H1 (cell line): Measurements from ENCODE around the gene BPIFB4. TPM values are rescaled to one million over a fixed set of nuclear protein-coding genes. Genes with fewer than 3 reads are reported as not detected.

Source experiments
- CTCF ChIA-PET: fragments of 300-600 bp; sonication (Branson Sonifier 250); formaldehyde crosslinking; loops from one replicate; lab custom pipeline; 2021; ENCODE audit not compliant: partially characterized antibody; lab: Charles Lee
- POLR2A ChIA-PET: fragments of 300-600 bp; sonication (Branson Sonifier 250); formaldehyde crosslinking; loops from one replicate; lab custom pipeline; 2021; ENCODE audit warnings: inconsistent platforms; ENCODE audit not compliant: partially characterized antibody; lab: Charles Lee
- DNase-seq, 2 experiments: peaks; one replicate each; pipeline versions ENCODE4 v3.0.0 to v3.0.0-alpha.2; 2010 to 2022; ENCODE audit warnings: low spot score in 2 of 2, low read depth in 1 of 2, mixed read lengths in 1 of 2
- FAIRE-seq: peaks from 2 replicates; lab custom pipeline; 2011; peaks lifted over from hg19 to GRCh38; lab: Jason Lieb, UNC
- H2AFZ ChIP-seq: 2 replicates; pipeline ENCODE4 v1.8.1; 2012; ENCODE audit warnings: low read length, inconsistent platforms
- H2AK5ac ChIP-seq: 2 replicates; pipeline ENCODE4 v1.6.1; 2013; ENCODE audit warnings: low read depth, low read length
- H2BK120ac ChIP-seq: replicated peaks from 2 replicates; pipeline ENCODE3; 2013; ENCODE audit warnings: low read depth, low read length, inconsistent platforms
- H2BK12ac ChIP-seq: 2 replicates; pipeline ENCODE4 v1.6.1; 2013; ENCODE audit warnings: low read depth, low read length
- H2BK15ac ChIP-seq: 2 replicates; pipeline ENCODE4 v1.6.1; 2013; ENCODE audit warnings: low read length
- H2BK20ac ChIP-seq: 2 replicates; pipeline ENCODE4 v1.6.1; 2013; ENCODE audit warnings: low read length
- H2BK5ac ChIP-seq: 2 replicates; pipeline ENCODE4 v1.6.1; 2013; ENCODE audit warnings: low read depth, low read length
- H3K14ac ChIP-seq: 2 replicates; pipeline ENCODE4 v1.6.1; 2013; ENCODE audit warnings: inconsistent platforms; ENCODE audit not compliant: insufficient read length
- H3K18ac ChIP-seq: 2 replicates; pipeline ENCODE4 v1.6.1; 2013; ENCODE audit warnings: low read length; ENCODE audit errors: extremely low read depth
- H3K23ac ChIP-seq: 2 replicates; pipeline ENCODE4 v1.6.1; 2013; ENCODE audit warnings: inconsistent platforms; ENCODE audit not compliant: insufficient read length
- H3K23me2 ChIP-seq: 2 replicates; pipeline ENCODE4 v1.6.1; 2013; ENCODE audit warnings: low read depth, low read length
- H3K27ac ChIP-seq: 2 replicates; pipeline ENCODE4 v1.6.1; 2011; ENCODE audit warnings: low read depth, low read length, inconsistent platforms
- H3K27me3 ChIP-seq, 4 experiments: replicated peaks in 1 of 4; 1 replicate in 1 of 4; 2 replicates in 3 of 4; pipeline versions ENCODE4 v1.6.1 to v1.8.1; 2011 to 2013; ENCODE audit warnings: low read length in 3 of 4, mild to moderate bottlenecking in 3 of 4, inconsistent platforms in 2 of 4, mixed read lengths in 2 of 4, moderate library complexity in 1 of 4; ENCODE audit not compliant: control insufficient read depth in 3 of 4, insufficient read depth in 3 of 4; ENCODE audit errors: extremely low read depth in 1 of 4
- H3K36me3 ChIP-seq, 4 experiments: 2 replicates each; pipeline versions ENCODE4 v1.6.1 to v1.8.1; 2011 to 2013; ENCODE audit warnings: mild to moderate bottlenecking in 4 of 4, low read length in 3 of 4, moderate library complexity in 2 of 4, control low read depth in 1 of 4, inconsistent platforms in 1 of 4; ENCODE audit not compliant: insufficient read depth in 4 of 4, control insufficient read depth in 2 of 4
- H3K4ac ChIP-seq: replicated peaks from 2 replicates; pipeline ENCODE3; 2013; ENCODE audit warnings: low read length, low read depth, mixed read lengths, inconsistent platforms; ENCODE audit not compliant: insufficient read length
- H3K4me1 ChIP-seq, 4 experiments: replicated peaks in 1 of 4; 1 replicate in 1 of 4; 2 replicates in 3 of 4; pipeline versions ENCODE4 v1.6.1 to v1.8.1; 2011 to 2013; ENCODE audit warnings: low read length in 3 of 4, inconsistent platforms in 2 of 4, mixed read lengths in 1 of 4; ENCODE audit not compliant: insufficient read depth in 4 of 4, control insufficient read depth in 3 of 4
- H3K4me2 ChIP-seq, 2 experiments: 2 replicates each; pipeline versions ENCODE4 v1.6.1 to v1.8.1; 2011 to 2013; ENCODE audit warnings: low read depth in 2 of 2, low read length in 2 of 2, control low read depth in 1 of 2, inconsistent platforms in 1 of 2, mild to moderate bottlenecking in 1 of 2; ENCODE audit not compliant: insufficient read depth in 1 of 2
- H3K4me3 ChIP-seq, 4 experiments: fragments of 200-600, 300-600 bp in 1 of 4; sonication (generic), shearing (Covaris generic), sonication (Bioruptor Twin) in 1 of 4; 2 replicates each; pipeline versions ENCODE4 v1.5.1 to v1.8.1; 2011 to 2016; ENCODE audit warnings: low read length in 4 of 4, low read depth in 3 of 4, control low read depth in 2 of 4, inconsistent platforms in 2 of 4, mild to moderate bottlenecking in 2 of 4, mixed read lengths in 1 of 4, moderate library complexity in 1 of 4; ENCODE audit not compliant: insufficient read depth in 2 of 4; ENCODE audit errors: extremely low read depth in 1 of 4
- H3K56ac ChIP-seq: replicated peaks from 2 replicates; pipeline ENCODE3; 2013; ENCODE audit warnings: low read depth, mild to moderate bottlenecking, mixed read lengths, low read length, inconsistent platforms; ENCODE audit not compliant: insufficient read length
- H3K79me1 ChIP-seq: 2 replicates; pipeline ENCODE4 v1.6.1; 2013; ENCODE audit warnings: low read depth, low read length, control low read depth
- H3K79me2 ChIP-seq, 2 experiments: 2 replicates each; pipeline versions ENCODE4 v1.6.1 to v1.8.1; 2012 to 2013; ENCODE audit warnings: low read length in 2 of 2, mild to moderate bottlenecking in 2 of 2, inconsistent platforms in 1 of 2; ENCODE audit not compliant: insufficient read depth in 2 of 2, control insufficient read depth in 1 of 2
- H3K9ac ChIP-seq, 4 experiments: replicated peaks in 1 of 4; 1 replicate in 1 of 4; 2 replicates in 3 of 4; pipeline versions ENCODE4 v1.6.1 to v1.8.1; 2011 to 2013; ENCODE audit warnings: low read depth in 3 of 4, low read length in 3 of 4, control low read depth in 2 of 4, mild to moderate bottlenecking in 2 of 4, moderate library complexity in 2 of 4, inconsistent platforms in 1 of 4; ENCODE audit errors: extremely low read depth in 1 of 4
- H3K9me3 ChIP-seq, 2 experiments: 2 replicates each; pipeline versions ENCODE4 v1.6.1 to v1.8.1; 2012 to 2013; ENCODE audit warnings: mild to moderate bottlenecking in 2 of 2, moderate library complexity in 2 of 2, control low read depth in 1 of 2, inconsistent platforms in 1 of 2, low read depth in 1 of 2, low read length in 1 of 2, mixed read lengths in 1 of 2; ENCODE audit not compliant: insufficient read depth in 2 of 2
- H4K20me1 ChIP-seq, 2 experiments: replicated peaks in 1 of 2; 2 replicates each; pipeline versions ENCODE3 to v1.8.1; 2011 to 2013; ENCODE audit warnings: inconsistent platforms in 2 of 2, low read length in 2 of 2, mild to moderate bottlenecking in 1 of 2; ENCODE audit not compliant: insufficient read depth in 2 of 2, control insufficient read depth in 1 of 2
- H4K5ac ChIP-seq: 2 replicates; pipeline ENCODE4 v1.6.1; 2013; ENCODE audit warnings: low read length, low read depth, mixed read lengths, inconsistent platforms; ENCODE audit not compliant: insufficient read length
- H4K8ac ChIP-seq: 2 replicates; pipeline ENCODE4 v1.8.0; 2013; ENCODE audit warnings: mild to moderate bottlenecking, moderate library complexity, low read length, inconsistent platforms; ENCODE audit not compliant: insufficient read depth; ENCODE audit errors: extremely low read depth
- H4K91ac ChIP-seq: replicated peaks from 2 replicates; pipeline ENCODE3; 2013; ENCODE audit warnings: low read length, mixed read lengths, inconsistent platforms; ENCODE audit not compliant: insufficient read length
- KDM4A ChIP-seq: IDR thresholded peaks from one replicate; pipeline ENCODE4 v1.7.1; 2012; ENCODE audit warnings: low read depth, mild to moderate bottlenecking, moderate library complexity, low read length, inconsistent platforms; ENCODE audit not compliant: severe bottlenecking
- MAFK ChIP-seq: IDR thresholded peaks from 2 replicates; pipeline ENCODE4 v1.6.1; 2012; ENCODE audit warnings: low read depth, mild to moderate bottlenecking, improper control_type of control experiment, low read length
- NANOG ChIP-seq: IDR thresholded peaks from 2 replicates; pipeline ENCODE4 v1.6.1; 2011; ENCODE audit warnings: low read length, low read depth, mild to moderate bottlenecking, inconsistent platforms; ENCODE audit not compliant: insufficient read depth, poor library complexity, severe bottlenecking
- NRF1 ChIP-seq: IDR thresholded peaks from 2 replicates; pipeline ENCODE4 v1.6.1; 2011; ENCODE audit warnings: mild to moderate bottlenecking, low read depth, low read length, improper control_type of control experiment
- RAD21 ChIP-seq, 2 experiments: IDR thresholded peaks in 1 of 2; conservative IDR thresholded peaks in 1 of 2; 2 replicates each; pipeline ENCODE4 v1.6.1; 2011; ENCODE audit warnings: low read depth in 2 of 2, low read length in 2 of 2, improper control_type of control experiment in 1 of 2, inconsistent platforms in 1 of 2, mild to moderate bottlenecking in 1 of 2, moderate library complexity in 1 of 2
- RXRA ChIP-seq: IDR thresholded peaks from 2 replicates; pipeline ENCODE4 v1.6.1; 2011; ENCODE audit warnings: low read depth, mild to moderate bottlenecking, low read length, moderate library complexity; ENCODE audit not compliant: insufficient read depth
- SRF ChIP-seq: IDR thresholded peaks from 2 replicates; pipeline ENCODE4 v1.6.1; 2011; ENCODE audit warnings: mild to moderate bottlenecking, low read depth, low read length, moderate library complexity
- TAF1 ChIP-seq: IDR thresholded peaks from 2 replicates; pipeline ENCODE4 v1.6.1; 2011; ENCODE audit warnings: mild to moderate bottlenecking, low read depth, low read length
- WGBS, 2 experiments: shearing (Covaris generic) in 1 of 2; methylation state at CpG; one replicate each; pipeline versions ENCODE4 v1.1.6 to v1.1.7; 2013 to 2015; ENCODE audit warnings: low lambda C conversion rate in 2 of 2, mixed read lengths in 2 of 2, inconsistent platforms in 1 of 2, low coverage in 1 of 2, missing lambda C conversion rate in 1 of 2; ENCODE audit not compliant: insufficient replicate concordance in 2 of 2, insufficient coverage in 1 of 2, insufficient read length in 1 of 2; ENCODE audit errors: extremely low coverage in 1 of 2, missing lambda C conversion rate in 1 of 2; 5-methylcytosine and 5-hydroxymethylcytosine counted together
- polyA plus RNA-seq, 7 experiments: library from polyadenylated mRNA; depleted of rRNA in 3 of 7; stranded (reverse) in 5 of 7; unstranded in 2 of 7; fragments of >200 nt in 5 of 7; fragments of 200-250 nt in 2 of 7; gene quantifications; 1 replicate in 5 of 7; 2 replicates in 1 of 7; 4 replicates in 1 of 7; pipeline versions ENCODE4 v1.2.1 to v1.2.3, GENCODE V29; 2011 to 2013; ENCODE audit warnings: missing spikeins in 2 of 7, mixed read lengths in 2 of 7
- total RNA-seq: library from RNA; stranded (reverse); fragmentation: NEBNext Ultra II Directional; extraction: Animal tissue kit (Norgen Biotek cat#: 25700); gene quantifications from 2 replicates; pipeline ENCODE4 v1.2.1, GENCODE V29; 2021
- TF ChIP-seq, protein P1 (sequence below), 3 experiments: IDR thresholded peaks; 1 replicate in 2 of 3; 2 replicates in 1 of 3; pipeline versions ENCODE4 v1.5.1 to v1.6.1; 2011; ENCODE audit warnings: low read length in 3 of 3, mild to moderate bottlenecking in 3 of 3, inconsistent platforms in 2 of 3, low read depth in 1 of 3, moderate library complexity in 1 of 3; ENCODE audit not compliant: insufficient read depth in 1 of 3; ENCODE audit errors: control extremely low read depth in 1 of 3

The BPIFB4 gene
- total and polyA plus RNA-seq, 2 of the 8 experiments (the other 6 are each of a cell fraction or from before 2014, with no cell fraction given) = not detected

DNA sequence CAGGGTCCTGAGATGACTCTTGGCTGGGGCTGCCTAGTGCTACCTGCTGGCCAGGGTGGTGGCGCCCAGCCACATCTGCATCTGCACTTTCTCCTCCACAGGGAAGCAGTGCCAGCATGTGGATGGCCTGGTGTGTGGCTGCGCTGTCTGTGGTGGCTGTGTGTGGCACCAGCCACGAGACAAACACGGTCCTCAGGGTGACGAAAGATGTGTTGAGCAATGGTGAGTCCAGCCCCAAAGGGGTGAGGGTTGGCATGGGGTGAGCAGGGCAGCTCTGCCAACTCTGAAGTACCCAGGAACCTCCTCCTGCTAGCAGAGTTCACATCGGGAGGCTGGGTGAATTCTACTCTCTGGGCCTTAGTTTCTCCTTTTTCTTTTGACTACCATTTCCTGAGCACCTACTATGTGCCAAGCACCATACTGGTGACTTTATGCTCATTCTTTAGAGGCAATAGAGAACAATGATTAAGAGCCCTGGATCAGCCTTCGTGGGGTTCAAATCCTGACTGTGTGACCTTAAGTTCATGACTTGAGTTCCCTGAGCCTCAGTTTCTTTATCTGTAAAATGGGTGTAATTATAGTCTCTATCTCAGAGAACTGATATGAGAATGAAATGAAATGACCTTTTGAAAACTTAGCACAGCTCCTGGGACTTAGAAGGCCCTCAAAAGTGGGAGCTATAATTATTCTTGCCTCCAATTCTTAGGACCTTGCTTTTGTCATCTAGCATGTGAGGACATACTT lies 2.1 kb downstream of the BPIFB4 start:
- Histone ChIP-seq H3K23ac (no peak overlapping the region), H3K9me3 (no peaks in the 10 kb centered on the region)
- WGBS, 2 experiments = 93% methylated on average over 7 of the region's 7 CpGs; no CpG with 5 or more reads in 1 of the 2 experiments
- TF ChIP-seq RXRA (no peak), NANOG (no peak), SRF (no peak), RAD21 (IDR thresholded peaks at IDR 0.05 in 1 of 2, conservative IDR thresholded peaks at IDR 0.05 in 1 of 2; ENCODE audit: low read depth in 2 of 2, low read length in 2 of 2) (no peak), MAFK (no peak), NRF1 (no peak), KDM4A (no peak), TAF1 (no peak)
- TF ChIP-seq, protein P1, sequence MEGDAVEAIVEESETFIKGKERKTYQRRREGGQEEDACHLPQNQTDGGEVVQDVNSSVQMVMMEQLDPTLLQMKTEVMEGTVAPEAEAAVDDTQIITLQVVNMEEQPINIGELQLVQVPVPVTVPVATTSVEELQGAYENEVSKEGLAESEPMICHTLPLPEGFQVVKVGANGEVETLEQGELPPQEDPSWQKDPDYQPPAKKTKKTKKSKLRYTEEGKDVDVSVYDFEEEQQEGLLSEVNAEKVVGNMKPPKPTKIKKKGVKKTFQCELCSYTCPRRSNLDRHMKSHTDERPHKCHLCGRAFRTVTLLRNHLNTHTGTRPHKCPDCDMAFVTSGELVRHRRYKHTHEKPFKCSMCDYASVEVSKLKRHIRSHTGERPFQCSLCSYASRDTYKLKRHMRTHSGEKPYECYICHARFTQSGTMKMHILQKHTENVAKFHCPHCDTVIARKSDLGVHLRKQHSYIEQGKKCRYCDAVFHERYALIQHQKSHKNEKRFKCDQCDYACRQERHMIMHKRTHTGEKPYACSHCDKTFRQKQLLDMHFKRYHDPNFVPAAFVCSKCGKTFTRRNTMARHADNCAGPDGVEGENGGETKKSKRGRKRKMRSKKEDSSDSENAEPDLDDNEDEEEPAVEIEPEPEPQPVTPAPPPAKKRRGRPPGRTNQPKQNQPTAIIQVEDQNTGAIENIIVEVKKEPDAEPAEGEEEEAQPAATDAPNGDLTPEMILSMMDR (IDR thresholded peaks at IDR 0.05; ENCODE audit: control extremely low read depth in 1 of 3, insufficient read depth in 1 of 3, low read depth in 1 of 3, low read length in 3 of 3) = no peak

More for the DNA sequence above, 2.1 kb downstream of the BPIFB4 start:
- Histone ChIP-seq H2AK5ac (no peak overlapping the region), H3K23me2 (peaks cover 2% of the 10 kb centered on the region; the same call in 1 of the 2 replicates), H4K5ac (no peak overlapping the region), H3K4ac (no peak overlapping the region), H2BK12ac (no peak overlapping the region), H3K4me3 (no peak overlapping the region), H4K20me1 (no peaks in the 10 kb centered on the region), H2BK20ac (no peak overlapping the region), H4K91ac (no peak overlapping the region), H3K4me1 (no peaks in the 10 kb centered on the region), H3K14ac (no peak overlapping the region), H4K8ac (no peak overlapping the region), H2BK15ac (no peak overlapping the region), H2BK120ac (no peak overlapping the region), H3K4me2 (no peak overlapping the region), H3K27ac (no peak overlapping the region), H2BK5ac (no peak overlapping the region), H3K27me3 (no peaks in the 10 kb centered on the region), H3K9ac (no peak overlapping the region), H3K79me2 (no peaks in the 10 kb centered on the region), H2AFZ (no peak overlapping the region), H3K18ac (no peak overlapping the region), H3K56ac (no peak overlapping the region), H3K36me3 (no peaks in the 10 kb centered on the region), H3K79me1 (no peaks in the 10 kb centered on the region)
- no peak for DNase-seq
- ChIA-PET POLR2A (no interaction called here), CTCF (interaction anchor here (1.2 kb wide), 1 partner anchor 86 kb away, joined by 3 read pairs; no protein-coding TSS in a partner anchor)
- FAIRE-seq = no peak
